Prostate gland (tissue), 2 donors: ENCODE measurements around the gene LIMCH1. TPM values are rescaled to one million over a fixed set of nuclear protein-coding genes. Genes with fewer than 3 reads are reported as not detected.

ENCODE experiments used
- DNase-seq: peaks from one replicate; pipeline ENCODE4 v3.0.0-alpha.2; 2019; ENCODE audit warnings: low spot score
- H3K27ac ChIP-seq, 2 donors: fragments of 200-600 bp; sonication (generic); 2 replicates each; pipeline ENCODE4 v1.5.1; 2017 to 2019
- H3K27me3 ChIP-seq: fragments of 200-600 bp; sonication (generic); replicated peaks from 2 replicates; pipeline ENCODE4 v1.5.1; 2019; ENCODE audit not compliant: insufficient read depth
- H3K36me3 ChIP-seq, 2 donors: fragments of 200-600 bp; sonication (generic); 1 replicate in 1 of 2; 2 replicates in 1 of 2; pipeline versions ENCODE4 v1.5.1 to v1.8.1; 2017 to 2019
- H3K4me1 ChIP-seq: fragments of 200-600 bp; sonication (generic); replicated peaks from 2 replicates; pipeline ENCODE4 v1.5.1; 2019
- H3K4me3 ChIP-seq, 2 donors: fragments of 200-600 bp; sonication (generic); 2 replicates each; pipeline ENCODE4 v1.5.1; 2017 to 2019
- H3K9me3 ChIP-seq: fragments of 200-600 bp; sonication (generic); 2 replicates; pipeline ENCODE4 v1.5.1; 2017
- POLR2A ChIP-seq: fragments of 450-650 bp; IDR thresholded peaks from one replicate; pipeline ENCODE4 v1.6.1; 2016; ENCODE audit warnings: antibody characterized with exemption, mild to moderate bottlenecking
- POLR2AphosphoS5 ChIP-seq: sonication (generic); formaldehyde crosslinking; IDR thresholded peaks from one replicate; pipeline ENCODE4 v1.6.1; 2017; ENCODE audit warnings: antibody characterized with exemption
- WGBS: methylation state at CpG from one replicate; pipeline ENCODE4 v1.1.5; 2018; 5-methylcytosine and 5-hydroxymethylcytosine counted together
- intact Hi-C: fragments of 100-400 bp; cut with DNase I; formaldehyde crosslinking; loops from one replicate; pipeline ENCODE4 v1.14.2; 2022
- total RNA-seq, 2 donors: library from RNA; depleted of rRNA; stranded (reverse); fragments of >200 nt; gene quantifications; one replicate each; pipeline ENCODE4 v1.1.0, GENCODE V29; 2016
- TF ChIP-seq, protein P1 (sequence below), 4 experiments: fragments of 200-600 bp in 2 of 4; fragments of 450-650 bp in 2 of 4; sonication (generic) in 2 of 4; IDR thresholded peaks; 1 replicate in 3 of 4; 2 replicates in 1 of 4; pipeline ENCODE4 v1.5.1; 2016 to 2019; ENCODE audit warnings: antibody characterized with exemption in 4 of 4, mild to moderate bottlenecking in 2 of 4, moderate library complexity in 2 of 4

The LIMCH1 gene
- total RNA-seq, 2 donors from 2014 or later: 62.8 to 102 TPM

DNA sequence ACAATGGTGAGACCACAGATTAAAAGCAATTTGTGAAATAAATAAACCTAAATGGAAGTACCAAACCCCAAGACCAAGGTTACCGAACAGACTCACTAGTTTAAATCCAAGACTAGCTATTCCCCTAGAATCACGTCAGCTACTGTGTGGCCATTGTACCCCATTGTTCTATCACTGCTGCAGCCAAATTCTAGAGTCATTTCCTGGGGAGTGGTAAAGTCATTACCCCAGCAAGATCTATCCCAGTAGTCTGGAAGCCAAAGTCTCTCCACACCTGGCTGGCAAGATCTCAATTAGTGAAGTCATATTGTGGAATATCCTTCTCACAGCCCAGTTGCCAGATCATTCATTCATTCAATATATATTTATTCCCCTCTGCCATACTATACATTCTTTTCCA, 143.1 kb downstream of the LIMCH1 start:
- TF ChIP-seq, protein P1, sequence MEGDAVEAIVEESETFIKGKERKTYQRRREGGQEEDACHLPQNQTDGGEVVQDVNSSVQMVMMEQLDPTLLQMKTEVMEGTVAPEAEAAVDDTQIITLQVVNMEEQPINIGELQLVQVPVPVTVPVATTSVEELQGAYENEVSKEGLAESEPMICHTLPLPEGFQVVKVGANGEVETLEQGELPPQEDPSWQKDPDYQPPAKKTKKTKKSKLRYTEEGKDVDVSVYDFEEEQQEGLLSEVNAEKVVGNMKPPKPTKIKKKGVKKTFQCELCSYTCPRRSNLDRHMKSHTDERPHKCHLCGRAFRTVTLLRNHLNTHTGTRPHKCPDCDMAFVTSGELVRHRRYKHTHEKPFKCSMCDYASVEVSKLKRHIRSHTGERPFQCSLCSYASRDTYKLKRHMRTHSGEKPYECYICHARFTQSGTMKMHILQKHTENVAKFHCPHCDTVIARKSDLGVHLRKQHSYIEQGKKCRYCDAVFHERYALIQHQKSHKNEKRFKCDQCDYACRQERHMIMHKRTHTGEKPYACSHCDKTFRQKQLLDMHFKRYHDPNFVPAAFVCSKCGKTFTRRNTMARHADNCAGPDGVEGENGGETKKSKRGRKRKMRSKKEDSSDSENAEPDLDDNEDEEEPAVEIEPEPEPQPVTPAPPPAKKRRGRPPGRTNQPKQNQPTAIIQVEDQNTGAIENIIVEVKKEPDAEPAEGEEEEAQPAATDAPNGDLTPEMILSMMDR (IDR thresholded peaks at IDR 0.05): no peak
- TF ChIP-seq POLR2AphosphoS5 (no peak), POLR2A (no peak)
- H3K27ac ChIP-seq: no peak overlapping the region
- intact Hi-C loops: no loop called here
- no peak overlapping the region for H3K4me3 ChIP-seq
- 98% methylated on average over 2 of the region's 2 CpGs for WGBS
- no peaks in the 10 kb centered on the region for H3K4me1 ChIP-seq
- H3K27me3 ChIP-seq: no peaks in the 10 kb centered on the region
- DNase-seq: no peak
- H3K36me3 ChIP-seq: no peaks in the 10 kb centered on the region
- no peaks in the 10 kb centered on the region for H3K9me3 ChIP-seq

DNA sequence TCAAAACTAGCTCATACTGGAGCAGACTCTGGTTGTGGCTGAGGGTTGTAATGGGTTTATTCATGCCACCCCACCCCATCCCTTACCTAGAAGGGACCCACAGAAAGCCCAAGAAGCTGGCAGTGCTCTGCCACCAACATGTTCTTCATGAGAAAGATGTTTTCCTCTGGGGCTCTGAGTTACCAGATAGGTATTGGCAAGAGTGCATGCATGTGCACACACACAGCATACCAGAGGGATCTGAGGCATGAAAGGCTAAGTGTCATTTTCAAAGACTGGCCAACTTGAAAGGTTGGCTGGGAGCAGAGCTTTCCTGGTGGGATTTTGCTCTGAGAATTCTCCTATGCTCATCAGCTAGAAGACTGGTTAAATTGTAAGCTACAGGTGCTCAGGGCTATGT, 145.4 kb downstream of the LIMCH1 start:
- Histone ChIP-seq H3K4me1 (no peaks in the 10 kb centered on the region), H3K9me3 (no peaks in the 10 kb centered on the region), H3K36me3 (peaks cover 0 to 4% of the 10 kb centered on the region in 2 donors), H3K27me3 (no peaks in the 10 kb centered on the region), H3K27ac (no peak overlapping the region), H3K4me3 (no peak overlapping the region)
- intact Hi-C loops: no loop called here
- TF ChIP-seq, protein P1 (IDR thresholded peaks at IDR 0.05): no peak
- TF ChIP-seq POLR2AphosphoS5: no peak
- TF ChIP-seq POLR2A: no peak
- DNase-seq: no peak

GRCh38 chr4:41686893-41687292, 148.9 kb downstream of the LIMCH1 start:
- Histone ChIP-seq H3K4me1 (no peaks in the 10 kb centered on the region), H3K36me3 (peaks cover 0 to 6% of the 10 kb centered on the region in 2 donors), H3K4me3 (no peak overlapping the region), H3K27me3 (no peaks in the 10 kb centered on the region), H3K9me3 (no peaks in the 10 kb centered on the region), H3K27ac (no peak overlapping the region)
- TF ChIP-seq POLR2A (no peak), POLR2AphosphoS5 (no peak)
- TF ChIP-seq, protein P1 (IDR thresholded peaks at IDR 0.05): no peak
- intact Hi-C loops: no loop called here
- 95% methylated on average over 8 of the region's 8 CpGs for WGBS
- DNase-seq: no peak

- no peak overlapping the region for H3K4me3 ChIP-seq
- intact Hi-C loops: no loop called here
Observed at GRCh38 chr4:41687971-41688370, 150.0 kb downstream of the LIMCH1 start.

More at GRCh38 chr4:41687971-41688370, 150.0 kb downstream of the LIMCH1 start:
- Histone ChIP-seq H3K4me1 (no peaks in the 10 kb centered on the region), H3K9me3 (no peaks in the 10 kb centered on the region), H3K27me3 (no peaks in the 10 kb centered on the region), H3K27ac (no peak overlapping the region), H3K36me3 (peaks cover 0 to 6% of the 10 kb centered on the region in 2 donors)
- 89% methylated on average over 5 of the region's 5 CpGs for WGBS
- TF ChIP-seq, protein P1 (IDR thresholded peaks at IDR 0.05): no peak
- TF ChIP-seq POLR2A (no peak), POLR2AphosphoS5 (no peak)
- no peak for DNase-seq
